Neural progenitor cell (in vitro differentiated cells): ENCODE measurements around the gene PHOX2B. TPM values are rescaled to one million over a fixed set of nuclear protein-coding genes. Genes with fewer than 3 reads are reported as not detected.

Source experiments
- DNase-seq: peaks from one replicate; pipeline ENCODE4 v3.0.0-alpha.2; 2016; ENCODE audit warnings: low spot score
- H2AFZ ChIP-seq: fragments of 200-600 bp; sonication (generic); replicated peaks from 2 replicates; pipeline ENCODE4 v1.6.1; 2016; ENCODE audit warnings: antibody characterized with exemption
- H3F3A ChIP-seq: fragments of 200-600 bp; sonication (generic); 2 replicates; pipeline ENCODE4 v1.6.1; 2016; ENCODE audit warnings: antibody characterized with exemption, low read depth
- H3K27ac ChIP-seq: fragments of 200-600 bp; sonication (generic); 2 replicates; pipeline ENCODE4 v1.5.1; 2016; ENCODE audit warnings: mild to moderate bottlenecking
- H3K27me3 ChIP-seq: fragments of 200-600 bp; sonication (generic); 2 replicates; pipeline ENCODE4 v1.6.1; 2016; ENCODE audit warnings: mild to moderate bottlenecking, moderate library complexity
- H3K36me3 ChIP-seq: fragments of 200-600 bp; sonication (generic); 2 replicates; pipeline ENCODE4 v1.5.1; 2016
- H3K4me1 ChIP-seq: fragments of 200-600 bp; sonication (generic); 2 replicates; pipeline ENCODE4 v1.6.1; 2016; ENCODE audit warnings: mixed run types
- H3K4me2 ChIP-seq: fragments of 200-600 bp; sonication (generic); 2 replicates; pipeline ENCODE4 v1.6.1; 2016
- H3K4me3 ChIP-seq: fragments of 200-600 bp; sonication (generic); 2 replicates; pipeline ENCODE4 v1.5.1; 2016
- H3K79me2 ChIP-seq: fragments of 200-600 bp; sonication (generic); 2 replicates; pipeline ENCODE4 v1.6.1; 2016; ENCODE audit warnings: low read depth
- H3K9ac ChIP-seq: fragments of 200-600 bp; sonication (generic); 2 replicates; pipeline ENCODE4 v1.6.1; 2016
- H3K9me3 ChIP-seq: fragments of 200-600 bp; sonication (generic); 2 replicates; pipeline ENCODE4 v1.5.1; 2016; ENCODE audit warnings: low read depth
- H4K20me1 ChIP-seq: fragments of 200-600 bp; sonication (generic); 2 replicates; pipeline ENCODE4 v1.6.1; 2016; ENCODE audit warnings: low read depth
- H3K27ac Mint-ChIP-seq: 3 replicates; pipeline ENCODE4 v1.8.0; 2021; ENCODE audit warnings: mixed read lengths
- H3K27me3 Mint-ChIP-seq: 2 replicates; pipeline ENCODE4 v1.8.0; 2022; ENCODE audit warnings: low read depth, mild to moderate bottlenecking, inconsistent platforms, moderate library complexity, mixed read lengths; ENCODE audit not compliant: insufficient read depth
- H3K36me3 Mint-ChIP-seq: 3 replicates; pipeline ENCODE4 v1.8.0; 2021; ENCODE audit warnings: mixed read lengths
- H3K4me1 Mint-ChIP-seq: 3 replicates; pipeline ENCODE4 v1.8.0; 2021; ENCODE audit warnings: mixed read lengths
- H3K4me3 Mint-ChIP-seq: 3 replicates; pipeline ENCODE4 v1.8.0; 2021; ENCODE audit warnings: mild to moderate bottlenecking, moderate library complexity, mixed read lengths
- H3K9me3 Mint-ChIP-seq: 3 replicates; pipeline ENCODE4 v1.8.0; 2020; ENCODE audit warnings: mixed read lengths
- EZH2 ChIP-seq: fragments of 200-600 bp; sonication (generic); IDR thresholded peaks from 2 replicates; pipeline ENCODE4 v1.6.1; 2017; ENCODE audit warnings: antibody characterized with exemption, mild to moderate bottlenecking, moderate library complexity
- EZH2phosphoT487 ChIP-seq: fragments of 200-600 bp; sonication (generic); IDR thresholded peaks from 2 replicates; pipeline ENCODE4 v1.6.1; 2017; ENCODE audit warnings: antibody characterized with exemption
- total RNA-seq: library from RNA; depleted of rRNA; stranded (reverse); fragments of >200 nt; gene quantifications from 2 replicates; pipeline ENCODE4 v1.2.3, GENCODE V29; 2015; ENCODE audit warnings: low replicate concordance
- TF ChIP-seq, protein P1 (sequence below): fragments of 200-600 bp; sonication (generic); IDR thresholded peaks from 2 replicates; pipeline ENCODE4 v1.5.1; 2017; ENCODE audit warnings: antibody characterized with exemption, mild to moderate bottlenecking

Gene PHOX2B
- total RNA-seq, 1 donor from 2014 or later, result not detected

- Histone ChIP-seq H3K4me2 (no peak overlapping the region), H3K4me3 (no peak overlapping the region), H3K9ac (no peak overlapping the region), H3F3A (peaks cover 12% of the 10 kb centered on the region), H3K27me3 (peaks cover 100% of the 10 kb centered on the region), H2AFZ (no peak overlapping the region), H3K4me1 (peaks cover 15% of the 10 kb centered on the region), H3K79me2 (no peaks in the 10 kb centered on the region), H3K27ac (no peak overlapping the region), H3K9me3 (no peaks in the 10 kb centered on the region), H3K36me3 (no peaks in the 10 kb centered on the region), H4K20me1 (peaks cover 22% of the 10 kb centered on the region)
- Mint-ChIP-seq H3K27me3 (peaks cover 55% of the 10 kb centered on the region), H3K9me3 (no peaks in the 10 kb centered on the region), H3K4me3 (no peak overlapping the region), H3K27ac (no peak overlapping the region), H3K4me1 (peaks cover 6% of the 10 kb centered on the region), H3K36me3 (no peaks in the 10 kb centered on the region)
- peak; percentile 43 for DNase-seq
- TF ChIP-seq EZH2phosphoT487 (no peak), EZH2 (no peak)
- TF ChIP-seq, protein P1, sequence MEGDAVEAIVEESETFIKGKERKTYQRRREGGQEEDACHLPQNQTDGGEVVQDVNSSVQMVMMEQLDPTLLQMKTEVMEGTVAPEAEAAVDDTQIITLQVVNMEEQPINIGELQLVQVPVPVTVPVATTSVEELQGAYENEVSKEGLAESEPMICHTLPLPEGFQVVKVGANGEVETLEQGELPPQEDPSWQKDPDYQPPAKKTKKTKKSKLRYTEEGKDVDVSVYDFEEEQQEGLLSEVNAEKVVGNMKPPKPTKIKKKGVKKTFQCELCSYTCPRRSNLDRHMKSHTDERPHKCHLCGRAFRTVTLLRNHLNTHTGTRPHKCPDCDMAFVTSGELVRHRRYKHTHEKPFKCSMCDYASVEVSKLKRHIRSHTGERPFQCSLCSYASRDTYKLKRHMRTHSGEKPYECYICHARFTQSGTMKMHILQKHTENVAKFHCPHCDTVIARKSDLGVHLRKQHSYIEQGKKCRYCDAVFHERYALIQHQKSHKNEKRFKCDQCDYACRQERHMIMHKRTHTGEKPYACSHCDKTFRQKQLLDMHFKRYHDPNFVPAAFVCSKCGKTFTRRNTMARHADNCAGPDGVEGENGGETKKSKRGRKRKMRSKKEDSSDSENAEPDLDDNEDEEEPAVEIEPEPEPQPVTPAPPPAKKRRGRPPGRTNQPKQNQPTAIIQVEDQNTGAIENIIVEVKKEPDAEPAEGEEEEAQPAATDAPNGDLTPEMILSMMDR, result no peak
Observed at GRCh38 chr4:41757521-41758156, 9.1 kb upstream of the PHOX2B start.

DNA sequence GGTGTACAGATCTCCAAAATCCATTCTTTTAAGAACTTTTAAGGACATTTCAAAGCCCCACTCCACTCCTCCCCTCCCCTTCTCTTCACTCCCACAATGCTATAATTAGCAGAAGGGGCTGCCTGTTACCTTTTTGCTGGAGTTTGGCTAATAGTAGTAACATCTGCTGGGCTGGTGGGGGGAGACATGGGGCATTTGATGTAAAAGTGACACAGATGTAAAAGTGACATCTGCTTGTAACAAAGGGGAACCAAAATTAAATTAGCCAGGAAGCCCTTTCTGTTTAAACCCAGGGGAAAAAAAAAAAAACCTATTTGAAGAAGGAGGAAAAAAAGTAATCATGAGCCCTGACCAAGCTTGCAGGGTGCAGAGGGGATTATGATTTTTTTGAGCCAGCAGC lies 5.4 kb upstream of the PHOX2B start:
- Mint-ChIP-seq H3K4me3 (no peak overlapping the region), H3K27ac (no peak overlapping the region)

DNA sequence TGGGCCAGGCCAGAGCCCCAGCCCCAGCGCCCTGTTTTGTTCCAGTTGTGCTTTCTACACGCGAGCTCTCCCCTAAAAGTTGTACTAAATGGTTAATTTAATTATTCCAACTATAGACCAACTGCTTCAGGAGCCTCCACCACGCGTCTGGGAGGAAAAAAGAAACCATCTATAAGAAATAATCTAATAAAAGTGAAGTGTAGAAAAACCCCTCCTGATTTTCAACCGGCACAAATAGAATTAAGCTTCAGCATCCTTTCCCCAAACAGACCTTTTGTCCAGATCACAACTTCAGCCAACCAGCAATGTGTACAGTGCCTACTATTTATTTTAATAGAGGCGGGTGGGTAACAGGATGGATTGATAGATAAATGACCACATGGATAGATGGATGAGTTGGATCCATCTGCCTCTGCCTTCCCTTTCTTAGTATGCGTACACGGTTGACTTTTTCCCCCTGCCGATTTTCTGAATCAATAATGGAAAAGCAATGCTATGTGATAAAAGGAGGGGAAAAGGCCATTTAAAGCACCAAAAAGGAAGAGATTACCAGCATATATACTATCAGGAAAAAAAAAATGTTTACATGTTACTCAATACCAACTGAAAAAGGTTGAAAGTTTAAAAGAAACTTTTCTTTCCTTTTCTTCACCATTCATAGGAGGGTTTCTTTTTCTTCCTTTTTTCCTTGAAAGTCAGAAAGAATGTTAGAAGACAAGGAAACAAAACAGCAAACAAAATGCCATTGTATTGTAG lies 3.7 kb upstream of the PHOX2B start:
- Histone ChIP-seq H3K36me3 (no peaks in the 10 kb centered on the region), H3K4me2 (peak overlapping the region; percentile 71), H3K9ac (no peak overlapping the region), H4K20me1 (peaks cover 75% of the 10 kb centered on the region), H3K27me3 (peaks cover 100% of the 10 kb centered on the region), H3K79me2 (no peaks in the 10 kb centered on the region), H3F3A (peaks cover 49% of the 10 kb centered on the region), H2AFZ (no peak overlapping the region), H3K9me3 (no peaks in the 10 kb centered on the region), H3K4me3 (peak overlapping the region; percentile 11), H3K27ac (no peak overlapping the region), H3K4me1 (peaks cover 46% of the 10 kb centered on the region)
- peaks cover 94% of the 10 kb centered on the region for H3K27me3 Mint-ChIP-seq
- no peaks in the 10 kb centered on the region for H3K36me3 Mint-ChIP-seq
- peaks cover 2% of the 10 kb centered on the region for H3K9me3 Mint-ChIP-seq
- H3K4me3 Mint-ChIP-seq, result no peak overlapping the region
- DNase-seq, result no peak
- H3K27ac Mint-ChIP-seq, result no peak overlapping the region
- peak; percentile 50 for TF ChIP-seq EZH2
- TF ChIP-seq, protein P1, result no peak
- peaks cover 34% of the 10 kb centered on the region for H3K4me1 Mint-ChIP-seq

More for the DNA sequence above, 5.4 kb upstream of the PHOX2B start:
- Mint-ChIP-seq H3K27me3 (peaks cover 83% of the 10 kb centered on the region), H3K36me3 (no peaks in the 10 kb centered on the region), H3K4me1 (peaks cover 32% of the 10 kb centered on the region), H3K9me3 (peaks cover 2% of the 10 kb centered on the region)
- peaks cover 59% of the 10 kb centered on the region for H4K20me1 ChIP-seq
- no peak overlapping the region for H3K4me3 ChIP-seq
- no peak for DNase-seq
- peaks cover 52% of the 10 kb centered on the region for H3K4me1 ChIP-seq
- no peaks in the 10 kb centered on the region for H3K9me3 ChIP-seq
- H2AFZ ChIP-seq, result no peak overlapping the region
- peaks cover 46% of the 10 kb centered on the region for H3F3A ChIP-seq
- no peak overlapping the region for H3K4me2 ChIP-seq
- H3K9ac ChIP-seq, result no peak overlapping the region
- no peaks in the 10 kb centered on the region for H3K36me3 ChIP-seq
- H3K79me2 ChIP-seq, result no peaks in the 10 kb centered on the region
- peaks cover 100% of the 10 kb centered on the region for H3K27me3 ChIP-seq
- no peak overlapping the region for H3K27ac ChIP-seq
- TF ChIP-seq EZH2phosphoT487 (no peak), EZH2 (no peak)
- TF ChIP-seq, protein P1, result no peak
